ENCODE results near the gene SHC1.

Gene SHC1

DNA sequence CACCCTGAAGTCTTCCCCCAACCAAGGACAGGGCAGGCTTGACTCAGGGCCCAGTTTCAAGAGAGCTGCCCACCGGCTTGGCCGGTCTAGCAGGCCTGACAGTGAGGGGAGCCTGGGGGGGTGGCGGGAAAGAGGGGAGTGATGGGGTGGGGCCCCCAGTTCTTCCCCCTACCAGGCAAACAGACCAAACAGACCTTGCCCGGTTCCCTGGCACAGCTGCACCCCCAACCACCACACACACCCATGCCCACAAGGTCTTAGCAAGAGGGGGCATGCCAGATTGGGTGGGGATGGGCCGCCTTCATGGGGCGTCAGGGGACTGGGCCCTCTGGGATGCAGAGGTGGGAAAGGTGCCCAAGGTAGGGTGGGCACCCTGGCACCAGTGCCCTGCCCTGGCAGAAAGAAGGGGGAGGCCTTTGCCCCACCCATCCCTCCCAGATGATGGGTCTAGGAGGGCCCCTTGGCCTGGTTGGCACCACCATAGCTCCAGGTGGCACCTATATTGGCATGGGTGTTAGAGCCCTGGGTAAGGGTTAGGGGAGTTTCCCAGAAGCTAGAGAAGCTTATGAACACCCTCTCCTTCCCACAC lies 41.0 kb upstream of the SHC1 start:
- DNase-seq (ENCODE audit: low read depth), result no peak
- H3K4me3 ChIP-seq (ENCODE audit: low read depth, low read length), result no peak overlapping the region
- TF ChIP-seq, protein P1, sequence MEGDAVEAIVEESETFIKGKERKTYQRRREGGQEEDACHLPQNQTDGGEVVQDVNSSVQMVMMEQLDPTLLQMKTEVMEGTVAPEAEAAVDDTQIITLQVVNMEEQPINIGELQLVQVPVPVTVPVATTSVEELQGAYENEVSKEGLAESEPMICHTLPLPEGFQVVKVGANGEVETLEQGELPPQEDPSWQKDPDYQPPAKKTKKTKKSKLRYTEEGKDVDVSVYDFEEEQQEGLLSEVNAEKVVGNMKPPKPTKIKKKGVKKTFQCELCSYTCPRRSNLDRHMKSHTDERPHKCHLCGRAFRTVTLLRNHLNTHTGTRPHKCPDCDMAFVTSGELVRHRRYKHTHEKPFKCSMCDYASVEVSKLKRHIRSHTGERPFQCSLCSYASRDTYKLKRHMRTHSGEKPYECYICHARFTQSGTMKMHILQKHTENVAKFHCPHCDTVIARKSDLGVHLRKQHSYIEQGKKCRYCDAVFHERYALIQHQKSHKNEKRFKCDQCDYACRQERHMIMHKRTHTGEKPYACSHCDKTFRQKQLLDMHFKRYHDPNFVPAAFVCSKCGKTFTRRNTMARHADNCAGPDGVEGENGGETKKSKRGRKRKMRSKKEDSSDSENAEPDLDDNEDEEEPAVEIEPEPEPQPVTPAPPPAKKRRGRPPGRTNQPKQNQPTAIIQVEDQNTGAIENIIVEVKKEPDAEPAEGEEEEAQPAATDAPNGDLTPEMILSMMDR (IDR thresholded peaks at IDR 0.05; ENCODE audit: insufficient read depth, low read depth, low read length, missing control alignments), result no peak

DNA sequence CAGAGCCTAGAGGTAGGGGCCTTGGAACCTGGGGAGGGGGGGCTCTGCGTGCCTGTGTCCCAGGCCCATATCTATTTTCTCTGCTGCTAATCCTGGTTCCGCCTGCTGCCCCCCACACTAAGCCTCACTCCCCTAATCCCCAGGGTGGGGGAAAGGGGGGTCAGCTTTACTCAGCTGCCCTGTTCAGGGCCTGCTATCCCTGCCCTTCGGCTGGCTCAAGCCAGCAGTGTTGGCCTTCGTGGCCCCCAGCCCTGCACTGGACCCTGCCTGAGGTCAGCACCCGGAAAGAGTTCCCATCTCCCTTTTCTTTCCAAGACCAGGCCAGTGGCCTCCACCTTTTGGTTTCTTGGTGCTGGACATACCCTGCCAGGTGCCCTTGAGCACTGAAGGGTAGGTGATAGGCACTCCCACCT lies 40.5 kb upstream of the SHC1 start:
- TF ChIP-seq, protein P1 (IDR thresholded peaks at IDR 0.05; ENCODE audit: insufficient read depth, low read depth, low read length, missing control alignments), result no peak
- no peak overlapping the region for H3K4me3 ChIP-seq (ENCODE audit: low read depth, low read length)
- no peak for DNase-seq (ENCODE audit: low read depth)

DNA sequence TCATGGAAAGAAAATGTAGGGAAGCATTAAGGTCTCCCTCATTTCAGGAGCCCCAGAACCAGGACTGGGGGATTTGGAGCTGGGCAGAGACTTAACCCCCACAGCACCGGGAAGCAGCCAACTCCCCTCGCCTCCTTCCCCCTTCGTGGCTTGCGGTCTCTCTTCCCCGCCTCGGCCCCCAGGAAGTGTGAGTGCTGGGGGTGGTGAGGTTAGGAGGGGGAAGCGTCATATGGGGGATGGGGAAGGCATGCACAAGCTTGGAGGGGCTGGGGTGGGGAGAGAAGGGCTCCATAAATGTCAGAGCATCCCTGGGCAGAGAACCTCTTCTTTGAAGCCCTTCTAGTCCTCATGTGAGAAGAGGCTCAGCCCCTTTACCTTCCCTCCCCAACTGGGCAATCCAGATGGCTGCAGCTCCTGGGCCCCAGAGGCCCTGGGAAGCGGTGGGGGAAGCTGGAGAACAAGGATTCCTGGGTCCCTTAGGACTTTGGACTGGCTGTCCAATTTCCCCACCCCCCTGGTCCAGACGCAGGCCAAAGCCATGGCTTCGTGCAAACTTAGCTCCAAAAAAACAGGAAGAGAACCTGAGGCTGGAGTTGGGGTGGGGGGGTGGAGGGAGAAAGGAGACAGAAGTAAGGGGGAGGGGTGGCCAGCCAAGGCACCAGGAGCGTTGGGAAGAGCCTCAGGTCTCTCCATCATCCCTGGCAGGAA lies 39.8 kb upstream of the SHC1 start:
- no peak for DNase-seq (ENCODE audit: low read depth)
- TF ChIP-seq, protein P1 (IDR thresholded peaks at IDR 0.05; ENCODE audit: insufficient read depth, low read depth, low read length, missing control alignments), result no peak
- H3K4me3 ChIP-seq (ENCODE audit: low read depth, low read length), result no peak overlapping the region

DNA sequence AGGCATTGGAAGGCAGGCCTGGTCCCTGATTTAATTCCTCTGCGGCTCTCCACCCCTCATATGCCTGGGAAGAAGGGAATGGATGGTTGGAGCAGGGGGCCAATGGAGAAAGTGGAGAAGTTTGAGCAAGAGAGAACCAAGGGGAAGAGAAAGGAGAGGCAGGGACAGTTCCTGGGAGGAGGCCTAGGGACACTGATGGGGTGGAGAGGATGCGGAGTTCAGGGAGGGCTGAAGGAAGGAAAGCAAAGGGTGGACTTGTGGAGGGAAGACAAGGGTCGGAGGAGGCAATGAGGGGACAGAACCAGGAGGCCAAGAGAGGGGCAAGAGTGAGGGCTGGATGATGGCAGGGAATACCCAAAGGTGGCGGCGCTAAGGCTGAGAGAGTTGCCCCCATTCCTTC lies 39.2 kb upstream of the SHC1 start:
- TF ChIP-seq, protein P1 (IDR thresholded peaks at IDR 0.05; ENCODE audit: insufficient read depth, low read depth, low read length, missing control alignments), result no peak
- H3K4me3 ChIP-seq (ENCODE audit: low read depth, low read length), result no peak overlapping the region

DNA sequence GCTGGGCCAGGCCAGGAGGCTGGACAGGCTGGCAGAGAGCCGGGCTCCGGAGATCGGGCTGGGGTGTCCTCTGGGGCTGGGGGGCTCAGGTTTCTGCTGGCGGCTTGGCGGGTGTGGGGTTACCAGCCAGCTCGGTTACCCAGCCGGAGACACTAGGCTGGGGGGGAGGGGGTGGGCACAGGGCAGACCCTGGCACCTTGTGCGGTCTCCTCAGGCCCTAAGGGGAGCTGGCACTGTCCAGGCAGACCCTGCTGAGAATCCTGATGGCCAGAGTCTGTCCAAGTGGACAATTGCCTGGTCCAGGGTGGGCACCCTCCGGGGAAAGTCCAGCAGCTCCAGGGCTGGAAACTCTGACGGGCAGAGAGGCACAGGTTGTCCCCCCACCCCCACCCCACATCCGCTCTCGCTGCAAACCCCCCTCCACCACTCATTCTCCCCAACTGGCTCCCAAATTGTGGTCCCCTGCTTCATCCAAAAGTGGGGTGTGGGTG lies 38.7 kb upstream of the SHC1 start:
- no peak overlapping the region for H3K4me3 ChIP-seq (ENCODE audit: low read depth, low read length)
- TF ChIP-seq, protein P1 (IDR thresholded peaks at IDR 0.05; ENCODE audit: insufficient read depth, low read depth, low read length, missing control alignments), result no peak
- no peak for DNase-seq (ENCODE audit: low read depth)

More for the DNA sequence above, 39.2 kb upstream of the SHC1 start:
- DNase-seq (ENCODE audit: low read depth), result no peak

DNA sequence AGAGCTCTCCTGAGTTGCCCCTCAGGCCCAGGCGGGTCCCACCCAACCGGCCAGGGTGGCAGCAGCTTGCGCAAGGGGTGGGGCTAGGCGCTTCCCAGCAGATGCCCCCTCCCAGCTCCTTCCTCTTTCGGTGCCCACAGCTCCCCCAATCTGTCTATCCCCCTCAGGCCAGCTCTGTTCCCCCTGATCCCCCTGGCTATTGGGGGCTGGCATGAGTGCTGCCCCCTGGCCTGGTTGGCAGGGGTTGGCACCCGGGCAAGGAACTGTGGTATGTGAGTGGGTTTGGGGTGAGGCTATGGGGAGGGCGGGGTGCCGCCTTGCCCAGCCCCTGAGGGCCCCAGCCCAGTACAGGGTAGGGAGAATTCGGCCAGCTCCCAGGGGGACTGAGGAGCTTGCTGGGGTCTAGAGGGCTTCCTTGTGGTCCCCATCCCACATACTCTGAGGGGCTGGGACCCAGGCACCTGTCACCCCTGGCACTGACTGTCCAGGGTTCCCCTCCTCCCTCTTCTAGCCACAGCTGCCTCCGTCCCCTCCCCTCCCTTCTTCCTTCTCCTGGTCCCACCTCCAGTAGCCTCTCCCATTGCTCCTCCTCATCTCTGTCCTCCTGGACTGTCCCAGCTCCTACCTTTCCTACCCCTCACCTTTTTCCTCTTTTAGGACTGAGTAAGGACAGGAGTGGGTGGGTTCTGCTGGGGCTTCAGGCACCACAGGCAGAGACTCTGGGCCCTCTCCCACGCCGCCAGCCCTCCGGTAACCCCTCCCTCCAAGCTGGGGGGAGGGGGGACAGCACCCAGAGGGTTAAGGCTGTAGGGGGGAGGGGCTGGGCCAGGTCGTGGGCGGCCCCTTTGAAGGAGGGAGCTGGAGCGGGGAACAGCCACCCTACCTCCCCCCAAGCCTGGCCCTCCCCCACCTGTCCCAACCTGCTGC lies 37.7 kb upstream of the SHC1 start:
- DNase-seq (ENCODE audit: low read depth), result no peak
- H3K4me3 ChIP-seq (ENCODE audit: low read depth, low read length), result no peak overlapping the region
- TF ChIP-seq, protein P1 (IDR thresholded peaks at IDR 0.05; ENCODE audit: insufficient read depth, low read depth, low read length, missing control alignments), result no peak

Data from GM12865 (cell line).